Measurements from ENCODE around the gene HPGD. TPM values are rescaled to one million over a fixed set of nuclear protein-coding genes. Genes with fewer than 3 reads are reported as not detected.

HPGD gene
- total RNA-seq, 4 donors from 2014 or later, result 1.0 to 7.2 (median 2.7) TPM

DNA sequence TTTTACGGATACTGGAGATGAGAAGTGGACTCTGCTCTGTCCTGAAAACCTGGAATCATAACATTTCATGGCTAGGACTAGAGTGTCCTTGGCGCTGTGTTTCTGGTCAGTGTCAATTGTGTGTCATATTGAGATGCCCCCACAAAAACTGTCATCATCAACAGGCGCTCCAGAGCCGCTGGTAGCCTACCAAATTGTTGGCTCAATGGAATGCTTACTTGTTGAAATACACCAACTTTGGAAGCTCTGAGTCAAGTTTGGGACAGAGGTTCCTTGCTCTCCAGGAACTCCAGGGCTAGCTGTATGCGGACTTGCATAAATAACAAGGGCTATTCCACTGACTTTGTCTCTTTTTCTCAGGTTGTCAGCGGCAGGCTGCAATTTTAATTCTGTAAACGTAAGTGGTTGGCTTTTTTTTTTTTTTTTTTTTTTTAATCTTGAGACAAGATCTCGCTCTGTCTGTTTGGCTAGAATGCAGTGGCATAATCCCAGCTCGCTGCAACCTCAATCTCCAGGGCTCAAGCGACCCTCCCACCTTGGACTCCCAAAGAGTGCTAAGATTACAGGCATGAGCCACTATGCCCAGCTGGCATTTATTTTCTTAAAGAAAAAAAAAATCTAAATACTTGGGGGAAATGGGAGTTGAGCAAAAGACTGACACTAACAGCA, 871 bp upstream of the HPGD start:
- peak overlapping the region in 2 of 4 donors; percentile 49 to 74 for H3K27ac ChIP-seq
- peak in 1 of 2 donors; percentile 7 for DNase-seq (ENCODE audit: low spot score in 2 of 2)

DNA sequence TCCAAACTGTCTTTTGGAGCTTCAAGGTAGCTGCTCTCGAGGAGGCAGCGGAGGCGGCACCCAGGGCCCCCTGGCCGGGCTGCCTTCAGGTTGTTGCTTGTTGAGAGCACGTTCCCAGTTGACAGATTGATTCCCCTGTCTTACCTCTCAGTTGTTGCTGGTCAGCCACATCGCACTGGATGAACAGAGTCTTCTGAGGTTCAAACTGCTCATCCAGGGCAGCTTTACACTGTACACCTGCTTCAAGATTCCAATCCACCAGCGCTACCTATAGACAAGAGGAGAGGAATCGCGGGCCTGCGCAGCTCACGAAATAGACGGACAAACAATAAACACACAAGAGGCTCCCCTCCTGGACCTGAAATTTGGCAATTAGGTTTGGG, 497 bp downstream of the HPGD start:
- no peaks in the 10 kb centered on the region for H3K9me3 ChIP-seq
- peaks cover 0 to 14% (median 0%) of the 10 kb centered on the region in 4 donors for H3K4me1 ChIP-seq
- DNase-seq (ENCODE audit: low spot score in 2 of 2), result no peak
- TF ChIP-seq, protein P1, sequence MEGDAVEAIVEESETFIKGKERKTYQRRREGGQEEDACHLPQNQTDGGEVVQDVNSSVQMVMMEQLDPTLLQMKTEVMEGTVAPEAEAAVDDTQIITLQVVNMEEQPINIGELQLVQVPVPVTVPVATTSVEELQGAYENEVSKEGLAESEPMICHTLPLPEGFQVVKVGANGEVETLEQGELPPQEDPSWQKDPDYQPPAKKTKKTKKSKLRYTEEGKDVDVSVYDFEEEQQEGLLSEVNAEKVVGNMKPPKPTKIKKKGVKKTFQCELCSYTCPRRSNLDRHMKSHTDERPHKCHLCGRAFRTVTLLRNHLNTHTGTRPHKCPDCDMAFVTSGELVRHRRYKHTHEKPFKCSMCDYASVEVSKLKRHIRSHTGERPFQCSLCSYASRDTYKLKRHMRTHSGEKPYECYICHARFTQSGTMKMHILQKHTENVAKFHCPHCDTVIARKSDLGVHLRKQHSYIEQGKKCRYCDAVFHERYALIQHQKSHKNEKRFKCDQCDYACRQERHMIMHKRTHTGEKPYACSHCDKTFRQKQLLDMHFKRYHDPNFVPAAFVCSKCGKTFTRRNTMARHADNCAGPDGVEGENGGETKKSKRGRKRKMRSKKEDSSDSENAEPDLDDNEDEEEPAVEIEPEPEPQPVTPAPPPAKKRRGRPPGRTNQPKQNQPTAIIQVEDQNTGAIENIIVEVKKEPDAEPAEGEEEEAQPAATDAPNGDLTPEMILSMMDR (IDR thresholded peaks at IDR 0.05), result no peak
- TF ChIP-seq POLR2A (IDR thresholded peaks at IDR 0.05), result no peak
- TF ChIP-seq EP300 (IDR thresholded peaks at IDR 0.05), result no peak
- WGBS, 2 donors, result 3 to 6% methylated on average over 12 of the region's 12 CpGs
- H3K36me3 ChIP-seq, result no peaks in the 10 kb centered on the region
- H3K27me3 ChIP-seq, result no peaks in the 10 kb centered on the region
- peak overlapping the region in 2 of 4 donors; percentile 49 to 74 for H3K27ac ChIP-seq
- peak overlapping the region; percentile 35 to 65 (median 52) for H3K4me3 ChIP-seq

More for the DNA sequence above, 871 bp upstream of the HPGD start:
- peaks cover 0 to 14% (median 0%) of the 10 kb centered on the region in 4 donors for H3K4me1 ChIP-seq
- no peaks in the 10 kb centered on the region for H3K27me3 ChIP-seq
- H3K36me3 ChIP-seq, result no peaks in the 10 kb centered on the region
- no peaks in the 10 kb centered on the region for H3K9me3 ChIP-seq
- peak overlapping the region; percentile 35 to 65 (median 52) for H3K4me3 ChIP-seq
- WGBS, 2 donors, result 34 to 49% methylated on average over 10 of the region's 10 CpGs
- TF ChIP-seq, protein P1 (IDR thresholded peaks at IDR 0.05), result no peak
- TF ChIP-seq EP300 (IDR thresholded peaks at IDR 0.05) (no peak), POLR2A (IDR thresholded peaks at IDR 0.05) (no peak)

GRCh38 chr4:174520660-174521059, 1.6 kb downstream of the HPGD start:
- WGBS, 2 donors, result 76 to 83% methylated on average over 1 of the region's 1 CpG
- peaks cover 0 to 14% (median 0%) of the 10 kb centered on the region in 4 donors for H3K4me1 ChIP-seq

GRCh38 chr4:174517502-174518445, 4.5 kb downstream of the HPGD start:
- Histone ChIP-seq H3K9me3 (no peaks in the 10 kb centered on the region), H3K4me1 (peaks cover 0 to 8% (median 0%) of the 10 kb centered on the region in 4 donors), H3K36me3 (no peaks in the 10 kb centered on the region), H3K27me3 (no peaks in the 10 kb centered on the region), H3K4me3 (no peak overlapping the region), H3K27ac (no peak overlapping the region)
- WGBS, 2 donors, result 70 to 74% methylated on average over 1 of the region's 1 CpG
- TF ChIP-seq EP300 (IDR thresholded peaks at IDR 0.05) (no peak), POLR2A (IDR thresholded peaks at IDR 0.05) (no peak)
- TF ChIP-seq, protein P1 (IDR thresholded peaks at IDR 0.05), result no peak
- DNase-seq (ENCODE audit: low spot score in 2 of 2), result no peak

More at GRCh38 chr4:174520660-174521059, 1.6 kb downstream of the HPGD start:
- Histone ChIP-seq H3K9me3 (no peaks in the 10 kb centered on the region), H3K27me3 (no peaks in the 10 kb centered on the region), H3K27ac (no peak overlapping the region), H3K4me3 (no peak overlapping the region), H3K36me3 (no peaks in the 10 kb centered on the region)
- TF ChIP-seq, protein P1 (IDR thresholded peaks at IDR 0.05), result no peak
- TF ChIP-seq EP300 (IDR thresholded peaks at IDR 0.05), result peak in 1 of 2 donors; percentile 50
- DNase-seq (ENCODE audit: low spot score in 2 of 2), result no peak

All from tibial nerve (tissue), 4 donors.